NCI-H2196 treated with DMSO at 0.1 percent for 48 hours (cell line): ENCODE data around the gene TCF3.
A peak's percentile ranks its signal among the peaks of the same experiment; 100 is the strongest.
"Not testable (repeated sequence)": the region's sequence is repeated elsewhere in the genome, so short reads cannot be mapped to it uniquely, and the experiment has no call there.

Experiments
- DNase-seq: peaks from one replicate; lab custom pipeline; 2025; ENCODE audit not compliant: unreplicated experiment; lab: John Stamatoyannopoulos, UW

Gene TCF3

GRCh38 chr19:1652471-1653299, at the start of gene TCF3:
Gene TCF3 (minus strand): TSS chr19:1652615. CDS start chr19:1650248, 2,367 bp downstream.
- peak; percentile 97 for DNase-seq

DNA sequence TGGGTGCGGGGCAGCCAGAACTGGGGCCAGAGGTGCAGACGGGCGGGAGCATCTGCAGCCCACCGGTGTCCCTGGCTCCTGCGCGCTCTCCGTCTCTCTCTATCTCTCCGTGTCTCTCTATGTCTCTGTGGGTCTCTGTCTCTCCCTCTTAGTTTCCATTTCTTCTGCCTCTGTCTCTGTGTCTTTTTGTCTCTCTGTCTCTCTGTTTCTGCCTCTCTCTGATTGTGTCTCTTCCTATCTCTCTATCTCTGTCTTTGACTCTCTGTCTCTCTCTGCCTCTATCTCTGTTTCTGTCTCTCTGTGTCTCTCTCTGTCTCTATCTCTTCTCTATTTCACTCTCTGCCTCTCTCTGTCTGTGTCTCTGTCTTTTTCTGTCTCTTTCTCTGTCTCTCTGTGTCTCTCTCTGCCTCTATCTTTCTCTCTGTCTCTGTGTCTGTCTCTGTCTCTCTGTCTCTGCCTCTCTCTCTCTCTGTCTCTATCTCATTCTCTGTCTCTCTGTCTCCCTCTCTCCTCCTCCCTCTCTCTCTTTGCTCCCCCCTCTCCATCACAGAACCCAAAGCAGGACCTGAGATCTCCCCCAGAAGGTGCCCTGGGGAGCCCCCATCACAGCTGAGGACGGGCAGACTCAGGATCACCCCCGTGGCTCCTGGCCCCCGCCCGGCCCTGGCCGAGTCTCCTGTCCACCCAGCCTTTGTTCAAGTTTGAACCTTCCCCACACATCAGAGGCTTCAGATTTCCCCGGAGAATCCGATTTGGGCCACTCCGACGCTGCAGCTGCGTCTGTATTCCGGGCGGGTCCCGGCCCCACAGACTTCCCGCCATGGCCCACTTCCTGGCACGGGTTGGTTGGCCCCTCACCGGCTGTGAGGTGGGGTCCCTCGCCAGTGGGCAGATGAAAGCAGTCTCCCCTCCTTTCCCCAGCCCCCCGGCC, 48.6 kb upstream of the TCF3 start:
- DNase-seq, result no peak

DNA sequence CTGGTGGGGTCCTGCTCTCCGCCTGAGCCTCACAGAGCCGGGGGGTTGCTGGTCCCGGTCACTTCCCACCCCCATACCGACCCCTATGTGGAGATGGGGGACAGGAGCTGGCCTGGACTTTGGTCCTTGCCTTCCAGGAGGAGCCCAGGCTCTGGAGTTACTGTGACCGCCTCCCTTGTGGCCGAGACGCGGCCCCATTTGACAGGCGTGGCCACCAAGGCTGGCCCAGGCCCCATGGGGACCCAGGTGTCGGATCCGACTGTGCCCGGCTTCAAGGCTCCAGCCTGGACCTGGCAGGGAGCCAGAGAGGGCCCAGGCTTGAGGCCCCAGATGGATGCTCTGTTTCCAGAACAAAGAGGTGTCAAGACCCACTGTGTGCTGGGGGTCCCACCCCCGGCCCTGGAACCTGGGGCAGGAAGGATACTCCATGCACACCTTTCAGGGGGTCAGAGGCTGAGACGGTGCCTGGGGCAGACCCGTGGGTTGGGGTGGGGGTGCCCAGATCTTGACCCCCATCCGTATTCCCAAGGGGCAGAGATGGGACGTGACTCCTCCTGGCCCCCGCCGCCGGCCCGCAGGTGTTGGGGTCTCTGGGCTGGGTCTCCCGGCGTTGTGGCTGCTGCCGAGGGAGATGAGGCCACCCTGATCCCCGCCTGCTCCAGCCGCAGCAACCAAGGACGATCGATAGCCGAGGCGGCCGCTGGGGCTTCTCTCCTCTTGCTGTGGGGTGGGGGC, 47.8 kb upstream of the TCF3 start:
- no peak for DNase-seq

DNA sequence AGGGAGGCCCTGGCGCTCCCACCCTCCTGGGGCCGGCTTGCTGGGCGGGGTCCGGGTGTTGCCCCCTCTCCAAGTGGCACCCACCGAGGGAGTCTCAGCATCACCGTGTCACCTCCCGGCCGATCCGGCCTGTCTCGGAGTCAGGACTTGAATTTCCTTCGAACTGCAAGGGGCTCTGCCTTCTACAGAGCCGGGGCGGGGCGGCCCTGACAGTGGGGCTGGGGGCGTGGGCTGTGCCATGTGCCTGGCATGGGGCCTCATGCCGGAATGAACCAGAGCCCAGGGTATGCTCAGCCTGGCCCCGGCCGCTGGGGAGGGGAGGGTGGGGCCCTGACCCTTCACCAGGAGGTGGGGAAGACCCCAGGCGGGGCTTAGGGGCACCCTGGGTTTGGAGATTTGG, 47.0 kb upstream of the TCF3 start:
- no peak for DNase-seq

DNA sequence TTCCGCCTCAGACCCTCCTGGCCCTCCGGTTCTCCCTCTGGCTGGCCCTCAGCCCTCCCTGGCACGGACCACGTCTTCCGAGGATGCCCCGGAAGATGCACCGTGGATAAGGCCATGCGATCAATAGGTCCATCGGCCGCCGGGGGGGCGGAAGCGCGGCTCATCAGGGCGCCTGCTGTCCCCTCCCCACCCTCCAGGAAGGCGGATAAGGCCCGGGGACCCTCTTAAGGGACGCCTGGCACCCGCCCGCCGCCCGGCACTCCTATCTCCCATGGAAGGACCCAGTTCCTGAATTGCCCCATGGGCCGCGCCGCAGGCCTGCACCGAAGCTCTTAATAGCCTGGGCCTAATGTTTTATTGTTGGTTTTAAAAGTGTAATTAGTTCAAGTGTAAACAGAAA, 46.2 kb upstream of the TCF3 start:
- no peak for DNase-seq

- not testable (repeated sequence) for DNase-seq
Observed at GRCh38 chr19:1695481-1695880, 43.1 kb upstream of the TCF3 start.

DNA sequence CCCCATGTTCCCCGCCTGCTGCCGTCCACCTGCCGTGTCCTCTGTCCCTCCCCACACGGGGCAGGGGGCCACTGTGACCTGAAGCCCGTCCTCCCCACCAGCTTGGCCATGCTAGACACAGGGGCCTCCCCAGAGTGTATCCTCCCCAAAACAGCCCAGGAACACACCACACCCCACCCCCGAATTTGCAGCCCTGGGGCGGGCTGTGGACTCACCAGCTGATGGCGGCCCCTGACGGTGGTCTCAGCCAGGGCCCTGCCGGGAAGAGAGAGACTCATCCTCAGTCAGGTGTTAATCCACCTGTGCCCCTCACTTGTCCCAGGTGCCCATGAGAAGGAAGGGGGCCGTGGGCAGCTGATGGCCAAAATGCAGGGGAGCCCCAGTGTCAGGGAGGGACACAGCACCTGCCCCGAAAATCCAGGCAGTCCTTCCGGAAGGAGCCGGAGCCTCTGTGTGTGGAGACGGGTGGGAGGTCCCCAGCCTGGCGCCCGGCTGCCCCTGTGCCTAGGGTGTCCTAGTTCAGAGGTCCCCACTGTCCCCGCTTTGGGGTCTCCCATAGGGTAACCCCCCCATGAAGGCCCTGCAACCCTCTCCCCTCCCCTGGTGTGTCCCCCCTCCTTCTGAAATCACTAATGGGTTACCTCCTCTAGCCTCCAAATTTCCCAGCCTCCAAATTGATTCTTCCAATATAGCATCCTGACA, 39.3 kb upstream of the TCF3 start:
- no peak for DNase-seq

DNA sequence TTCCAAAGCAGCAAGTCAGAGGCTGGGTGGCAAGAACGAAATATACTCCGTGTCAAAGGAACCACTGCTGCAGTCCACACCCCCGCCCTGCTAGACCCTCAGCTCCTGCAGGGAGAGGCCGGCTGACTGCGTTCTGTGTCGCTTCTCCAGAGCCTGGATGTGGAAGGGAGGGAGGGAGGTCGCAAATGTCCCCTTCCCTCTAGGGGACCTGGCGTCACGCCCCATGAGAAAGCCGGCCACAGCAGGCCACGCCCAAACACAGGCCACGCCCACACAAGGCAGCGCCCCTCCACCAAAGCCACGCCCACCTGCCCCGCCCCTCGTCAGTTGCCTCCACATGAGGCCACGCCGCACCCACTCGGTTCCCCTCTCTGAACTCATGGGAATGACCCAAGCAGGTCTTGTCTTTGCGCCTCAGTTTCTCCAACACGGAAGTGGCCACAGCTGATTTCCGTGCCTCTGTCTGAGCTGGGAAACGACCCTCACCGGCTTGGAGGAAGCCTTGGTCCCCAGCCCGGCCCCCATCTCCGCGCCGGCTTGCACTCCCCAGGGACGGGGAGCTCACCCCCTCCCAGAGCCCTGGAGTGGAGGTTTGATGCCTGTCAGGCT, 38.4 kb upstream of the TCF3 start:
- no peak for DNase-seq

GRCh38 chr19:1685785-1686184, 33.4 kb upstream of the TCF3 start:
- not testable (repeated sequence) for DNase-seq

DNA sequence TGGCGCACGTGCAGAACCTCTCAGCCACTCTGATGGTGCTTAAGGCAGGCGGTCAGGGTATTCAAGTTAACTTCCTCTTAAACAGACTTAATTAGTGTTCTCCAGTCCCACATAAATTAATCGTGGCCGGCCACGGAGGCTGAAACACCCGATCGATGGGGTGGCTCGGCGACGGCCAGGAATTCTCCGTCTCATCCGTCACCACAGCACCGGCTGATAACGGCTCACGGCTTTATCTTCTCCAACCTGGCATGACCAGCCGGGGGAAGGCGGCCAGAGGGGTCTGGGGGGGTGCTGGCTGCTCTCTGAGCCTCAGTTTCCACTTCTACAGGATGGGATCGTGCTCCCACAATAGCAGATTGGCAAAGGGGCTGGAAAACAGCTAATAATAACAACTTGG, 32.6 kb upstream of the TCF3 start:
- no peak for DNase-seq

DNA sequence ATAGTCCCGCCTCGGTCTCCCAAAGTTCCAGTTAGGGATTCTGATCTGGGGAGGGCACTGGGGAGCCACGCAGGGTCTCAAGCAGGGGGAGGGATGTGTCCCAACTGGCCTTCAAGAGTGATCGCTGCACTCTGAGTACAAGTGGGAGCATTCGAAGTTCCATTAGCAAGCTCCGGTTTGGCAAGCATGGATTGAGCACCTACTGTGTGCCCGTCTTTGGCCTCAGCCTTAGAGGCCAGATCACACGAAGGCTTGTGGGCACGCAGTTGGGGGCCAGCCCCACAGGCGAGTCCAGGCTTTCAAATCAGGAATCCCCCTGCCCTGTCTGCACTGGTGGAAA, 32.1 kb upstream of the TCF3 start:
- no peak for DNase-seq

DNA sequence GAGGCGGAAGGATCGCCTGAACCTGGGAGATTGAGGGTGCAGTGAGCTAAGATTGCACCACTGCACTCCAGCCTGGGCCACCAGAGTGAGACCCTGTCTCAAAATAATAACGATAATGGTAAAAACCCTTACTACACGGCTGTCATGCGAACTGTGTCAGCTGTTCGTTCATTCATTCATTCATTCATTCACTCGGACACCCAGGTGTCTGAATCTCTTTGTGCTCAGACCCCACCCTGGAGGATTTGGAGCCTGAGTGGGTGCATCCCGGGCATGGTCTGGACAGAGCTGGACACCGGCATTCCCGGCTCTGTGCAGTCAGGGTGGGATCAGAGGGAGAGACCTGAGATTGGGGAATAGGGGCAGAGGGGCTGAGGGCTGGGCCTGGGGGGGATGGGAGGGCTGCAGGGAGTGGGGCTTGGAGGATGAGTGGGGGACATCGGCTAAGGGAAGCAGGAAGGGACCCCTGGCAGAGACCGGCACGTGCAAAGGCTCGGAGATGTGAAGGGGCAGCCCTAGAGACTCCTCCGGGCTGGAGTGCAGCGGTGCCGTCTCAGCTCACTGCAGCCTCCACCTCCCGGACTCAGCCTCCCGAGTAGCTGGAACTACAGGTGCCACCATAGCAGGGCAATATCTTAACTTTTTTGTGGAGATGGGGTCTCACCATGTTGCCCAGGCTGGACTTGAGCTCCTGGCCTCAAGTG, 31.6 kb upstream of the TCF3 start:
- no peak for DNase-seq

GRCh38 chr19:1680976-1681375, 28.6 kb upstream of the TCF3 start:
- no peak for DNase-seq

DNA sequence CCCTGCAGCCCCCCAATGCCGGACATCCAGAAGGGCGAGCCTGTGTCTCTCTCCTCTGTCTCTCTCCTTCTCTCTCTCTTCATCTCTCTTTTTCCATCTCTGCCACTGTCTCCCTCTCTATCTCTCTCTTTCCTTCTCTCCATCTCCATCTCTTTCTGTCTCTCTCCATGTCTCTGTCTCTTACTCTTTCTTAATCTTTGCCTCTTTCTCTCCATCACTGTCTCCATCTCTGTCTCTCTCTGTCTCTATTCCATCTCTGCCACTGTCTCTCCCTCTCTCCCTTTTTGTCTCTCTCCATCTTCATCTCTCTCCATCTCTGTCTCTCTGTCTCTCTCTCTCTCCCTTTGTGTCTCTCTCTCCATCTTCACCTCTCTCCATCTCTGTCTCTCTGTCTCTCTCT, 25.7 kb upstream of the TCF3 start:
- no peak for DNase-seq

DNA sequence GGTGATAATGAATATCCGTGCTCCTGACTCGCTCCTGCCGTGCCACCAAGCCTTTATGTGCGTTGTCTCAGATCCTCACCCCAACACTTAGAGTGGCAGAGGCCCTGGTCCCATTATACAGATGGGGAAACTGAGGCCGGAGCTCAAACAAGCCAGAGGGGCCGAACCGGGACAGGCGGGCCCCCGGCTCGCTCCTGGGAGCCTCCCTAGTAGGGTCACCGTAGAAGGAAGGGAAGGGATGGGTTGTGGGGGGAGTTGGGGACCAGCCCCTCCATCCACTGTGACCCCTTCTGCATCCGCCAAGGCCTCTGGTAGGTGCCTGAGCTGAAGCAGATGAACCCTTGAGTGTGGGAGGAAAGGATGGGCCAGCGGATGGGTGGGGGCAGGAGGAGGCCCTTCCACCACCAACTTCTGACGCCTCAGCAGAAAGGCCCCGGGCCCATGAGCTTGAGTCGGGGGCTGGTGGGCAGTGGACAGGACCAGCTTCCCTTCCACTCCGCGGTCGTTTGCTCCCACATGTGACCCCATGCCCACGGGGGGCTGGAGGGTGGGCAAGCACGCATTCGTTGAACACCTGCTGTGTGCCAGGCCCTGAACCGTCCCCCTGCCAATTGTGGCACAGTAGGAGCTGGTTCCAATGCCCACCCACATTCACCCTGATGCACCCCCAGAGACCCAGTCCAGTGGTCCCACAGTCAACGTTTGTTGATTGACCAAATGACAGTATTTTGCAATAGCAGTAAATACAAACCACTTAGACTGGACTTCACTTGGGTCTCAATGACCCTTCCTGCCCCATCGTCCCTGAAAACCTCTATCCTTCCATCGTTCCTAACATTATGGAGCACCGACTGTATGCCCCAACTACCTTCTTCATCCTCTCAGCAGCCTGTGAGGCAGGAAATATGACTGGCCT, 24.2 kb upstream of the TCF3 start:
- DNase-seq, result no peak

DNA sequence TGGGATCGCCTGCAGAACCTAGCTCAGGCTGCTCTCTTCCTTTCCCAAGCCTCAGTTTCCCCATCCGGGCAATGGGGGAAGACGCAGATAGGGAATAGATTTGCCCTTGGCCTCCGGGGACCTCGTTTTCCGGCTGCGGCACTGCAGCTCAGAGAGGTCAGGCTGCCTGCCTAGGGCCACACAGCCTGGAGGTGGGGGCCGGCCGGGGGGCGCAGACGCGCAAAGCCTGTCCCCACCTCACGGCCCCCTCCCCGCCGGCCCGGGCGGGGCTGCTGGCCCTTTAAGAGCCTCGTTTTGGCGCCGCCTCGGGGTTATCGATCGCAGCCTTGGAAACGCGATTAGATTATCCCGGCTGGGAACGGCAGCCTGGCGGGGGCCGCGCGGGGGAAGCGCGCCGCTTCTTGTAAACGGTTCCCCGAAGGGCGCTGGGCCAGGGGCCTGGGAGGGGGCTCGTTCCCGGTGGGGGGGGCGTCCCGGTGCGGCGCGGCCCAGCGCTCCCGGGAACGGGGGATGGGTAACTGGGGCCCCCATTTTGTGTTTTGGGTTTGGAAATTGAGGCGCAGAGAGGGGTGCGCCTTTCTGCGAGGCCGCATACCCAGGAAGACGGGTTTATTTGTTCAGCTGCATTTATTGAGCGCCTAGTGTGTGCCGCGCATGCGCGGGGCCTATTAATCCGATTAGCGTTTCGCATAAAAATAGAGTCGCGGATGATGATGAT, 23.4 kb upstream of the TCF3 start:
- DNase-seq, result no peak

DNA sequence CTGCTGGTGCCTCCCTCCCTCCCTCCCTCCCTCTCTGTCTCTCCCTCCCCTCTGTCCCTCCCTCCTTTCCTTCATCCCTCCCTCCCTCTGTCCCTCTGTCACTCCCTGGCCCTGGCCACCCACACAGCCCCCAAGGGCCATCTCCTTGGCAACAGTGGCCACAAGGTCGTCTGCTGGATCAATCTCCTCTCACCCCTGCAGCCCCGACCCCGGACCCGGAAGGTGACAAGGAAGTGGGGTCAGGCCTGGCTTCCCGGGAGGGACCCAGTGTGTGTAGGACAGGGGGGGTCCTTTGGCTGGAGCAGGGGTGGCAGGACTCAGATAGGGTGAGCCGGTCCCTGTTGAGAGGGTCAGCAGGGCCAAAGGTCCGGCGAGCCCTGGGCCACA, 21.9 kb upstream of the TCF3 start:
- DNase-seq, result no peak

GRCh38 chr19:1673645-1674292, 21.4 kb upstream of the TCF3 start:
- no peak for DNase-seq
